ENCODE results near the gene TRIM27. TPM values are rescaled to one million over a fixed set of nuclear protein-coding genes. Genes with fewer than 3 reads are reported as not detected.

Gene TRIM27
- total RNA-seq, 1 donor from 2014 or later: 75.7 TPM

- Mint-ChIP-seq H3K36me3 (no peaks in the 10 kb centered on the region), H3K9me3 (peaks cover 3% of the 10 kb centered on the region), H3K4me1 (no peaks in the 10 kb centered on the region), H3K27me3 (ENCODE audit: low read depth) (peaks cover 4% of the 10 kb centered on the region), H3K27ac (no peak overlapping the region), H3K4me3 (no peak overlapping the region)
- no peak for TF ChIP-seq CTCF (IDR thresholded peaks at IDR 0.05; ENCODE audit: unreplicated experiment)
- DNase-seq (ENCODE audit: low spot score in 2 of 2, unreplicated experiment in 2 of 2): no peak
These were observed 35.8 kb downstream of the TRIM27 start for GRCh38 chr6:28887796-28888496.

- no peak for TF ChIP-seq CTCF (IDR thresholded peaks at IDR 0.05; ENCODE audit: unreplicated experiment)
- Mint-ChIP-seq H3K36me3 (no peaks in the 10 kb centered on the region), H3K4me1 (peaks cover 3% of the 10 kb centered on the region), H3K9me3 (peaks cover 3% of the 10 kb centered on the region), H3K27me3 (ENCODE audit: low read depth) (peaks cover 4% of the 10 kb centered on the region), H3K27ac (no peak overlapping the region), H3K4me3 (no peak overlapping the region)
- no peak for DNase-seq (ENCODE audit: low spot score in 2 of 2, unreplicated experiment in 2 of 2)
These were observed 37.7 kb downstream of the TRIM27 start for GRCh38 chr6:28886079-28886439.

GRCh38 chr6:28884423-28885131, 39.2 kb downstream of the TRIM27 start:
- H3K27me3 Mint-ChIP-seq (ENCODE audit: low read depth): peaks cover 4% of the 10 kb centered on the region
- no peak for DNase-seq (ENCODE audit: low spot score in 2 of 2, unreplicated experiment in 2 of 2)
- H3K9me3 Mint-ChIP-seq: peaks cover 3% of the 10 kb centered on the region
- TF ChIP-seq CTCF (IDR thresholded peaks at IDR 0.05; ENCODE audit: unreplicated experiment): no peak
- H3K4me3 Mint-ChIP-seq: no peak overlapping the region
- H3K4me1 Mint-ChIP-seq: peaks cover 9% of the 10 kb centered on the region
- H3K36me3 Mint-ChIP-seq: no peaks in the 10 kb centered on the region
- no peak overlapping the region for H3K27ac Mint-ChIP-seq

- peak; percentile 65 to 89 for DNase-seq (ENCODE audit: low spot score in 2 of 2, unreplicated experiment in 2 of 2)
- H3K36me3 Mint-ChIP-seq: no peaks in the 10 kb centered on the region
- H3K27me3 Mint-ChIP-seq (ENCODE audit: low read depth): peaks cover 25% of the 10 kb centered on the region
- no peak for TF ChIP-seq CTCF (IDR thresholded peaks at IDR 0.05; ENCODE audit: unreplicated experiment)
- peaks cover 9% of the 10 kb centered on the region for H3K4me1 Mint-ChIP-seq
- H3K4me3 Mint-ChIP-seq: peak overlapping the region; percentile 91
- H3K27ac Mint-ChIP-seq: peak overlapping the region; percentile 92
- peaks cover 3% of the 10 kb centered on the region for H3K9me3 Mint-ChIP-seq
These were observed 42.6 kb downstream of the TRIM27 start for GRCh38 chr6:28880894-28881780.

- peak overlapping the region; percentile 91 for H3K4me3 Mint-ChIP-seq
These were observed 43.3 kb downstream of the TRIM27 start for GRCh38 chr6:28880519-28880893.

More at GRCh38 chr6:28880519-28880893, 43.3 kb downstream of the TRIM27 start:
- Mint-ChIP-seq H3K27ac (peak overlapping the region; percentile 92), H3K27me3 (ENCODE audit: low read depth) (peaks cover 27% of the 10 kb centered on the region), H3K9me3 (peaks cover 3% of the 10 kb centered on the region), H3K4me1 (peaks cover 9% of the 10 kb centered on the region), H3K36me3 (no peaks in the 10 kb centered on the region)
- no peak for DNase-seq (ENCODE audit: low spot score in 2 of 2, unreplicated experiment in 2 of 2)
- TF ChIP-seq CTCF (IDR thresholded peaks at IDR 0.05; ENCODE audit: unreplicated experiment): no peak

Data from mesothelial cell of epicardium (in vitro differentiated cells).